ENCODE data around the gene S100A4.

The S100A4 gene

GRCh38 chr1:153509729-153510354 lies 35.8 kb downstream of the S100A4 start:
- peak; percentile 30 for DNase-seq (ENCODE audit: low read depth)
- TF ChIP-seq, protein P1, sequence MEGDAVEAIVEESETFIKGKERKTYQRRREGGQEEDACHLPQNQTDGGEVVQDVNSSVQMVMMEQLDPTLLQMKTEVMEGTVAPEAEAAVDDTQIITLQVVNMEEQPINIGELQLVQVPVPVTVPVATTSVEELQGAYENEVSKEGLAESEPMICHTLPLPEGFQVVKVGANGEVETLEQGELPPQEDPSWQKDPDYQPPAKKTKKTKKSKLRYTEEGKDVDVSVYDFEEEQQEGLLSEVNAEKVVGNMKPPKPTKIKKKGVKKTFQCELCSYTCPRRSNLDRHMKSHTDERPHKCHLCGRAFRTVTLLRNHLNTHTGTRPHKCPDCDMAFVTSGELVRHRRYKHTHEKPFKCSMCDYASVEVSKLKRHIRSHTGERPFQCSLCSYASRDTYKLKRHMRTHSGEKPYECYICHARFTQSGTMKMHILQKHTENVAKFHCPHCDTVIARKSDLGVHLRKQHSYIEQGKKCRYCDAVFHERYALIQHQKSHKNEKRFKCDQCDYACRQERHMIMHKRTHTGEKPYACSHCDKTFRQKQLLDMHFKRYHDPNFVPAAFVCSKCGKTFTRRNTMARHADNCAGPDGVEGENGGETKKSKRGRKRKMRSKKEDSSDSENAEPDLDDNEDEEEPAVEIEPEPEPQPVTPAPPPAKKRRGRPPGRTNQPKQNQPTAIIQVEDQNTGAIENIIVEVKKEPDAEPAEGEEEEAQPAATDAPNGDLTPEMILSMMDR (conservative IDR thresholded peaks at IDR 0.05; ENCODE audit: low read depth, low read length), result peak; percentile 76
- H3K4me3 ChIP-seq (ENCODE audit: low read depth, low read length), result no peak overlapping the region

- no peak for DNase-seq (ENCODE audit: low read depth)
- H3K4me3 ChIP-seq (ENCODE audit: low read depth, low read length), result no peak overlapping the region
- TF ChIP-seq, protein P1 (conservative IDR thresholded peaks at IDR 0.05; ENCODE audit: low read depth, low read length), result no peak
These were observed 36.6 kb downstream of the S100A4 start for GRCh38 chr1:153509036-153509435.

GRCh38 chr1:153507926-153508583 lies 37.6 kb downstream of the S100A4 start:
- DNase-seq (ENCODE audit: low read depth), result no peak
- TF ChIP-seq, protein P1 (conservative IDR thresholded peaks at IDR 0.05; ENCODE audit: low read depth, low read length), result no peak
- no peak overlapping the region for H3K4me3 ChIP-seq (ENCODE audit: low read depth, low read length)

- H3K4me3 ChIP-seq (ENCODE audit: low read depth, low read length), result no peak overlapping the region
- TF ChIP-seq, protein P1 (conservative IDR thresholded peaks at IDR 0.05; ENCODE audit: low read depth, low read length), result no peak
- DNase-seq (ENCODE audit: low read depth), result peak; percentile 89
These were observed 38.7 kb downstream of the S100A4 start for GRCh38 chr1:153506831-153507413.

DNA sequence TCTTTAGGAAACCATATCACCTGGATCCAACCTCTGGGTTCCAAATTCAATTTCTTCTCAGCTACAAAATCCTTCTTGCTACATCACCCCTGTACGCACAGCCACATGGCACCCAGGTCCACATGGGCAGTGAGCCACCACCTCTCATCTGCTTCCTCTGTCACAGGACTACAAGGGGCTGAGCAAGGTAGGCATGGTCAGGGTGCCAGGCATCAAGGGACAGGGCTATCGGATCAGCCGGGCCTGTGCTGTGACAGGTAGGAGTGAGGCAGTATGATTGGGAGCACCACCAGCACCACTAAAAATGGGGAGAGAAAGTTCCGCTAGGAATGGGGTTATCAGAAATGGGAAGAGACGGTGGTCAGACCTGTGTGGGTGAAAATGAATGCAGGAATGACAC lies 39.2 kb downstream of the S100A4 start:
- DNase-seq (ENCODE audit: low read depth), result no peak
- H3K4me3 ChIP-seq (ENCODE audit: low read depth, low read length), result no peak overlapping the region
- TF ChIP-seq, protein P1 (conservative IDR thresholded peaks at IDR 0.05; ENCODE audit: low read depth, low read length), result no peak

DNA sequence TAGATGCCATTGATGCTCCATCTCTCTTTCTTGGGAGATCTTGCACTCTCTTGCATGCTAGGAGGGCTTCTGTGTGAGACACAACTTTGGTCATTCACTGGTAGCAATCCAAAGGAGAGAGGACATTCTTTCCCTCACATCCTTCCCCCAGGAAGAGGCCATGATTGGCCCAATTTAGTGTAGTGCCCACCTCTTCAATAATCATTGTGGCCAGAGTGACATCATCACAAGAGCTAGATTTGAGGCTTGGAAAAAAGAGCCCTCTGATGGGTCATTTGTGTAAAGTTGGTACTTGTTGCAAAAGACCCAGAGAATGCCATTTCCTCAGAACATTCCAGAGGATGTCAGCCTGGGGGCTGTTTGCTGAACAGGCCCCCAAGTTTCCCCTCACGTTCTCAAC lies 40.0 kb downstream of the S100A4 start:
- no peak overlapping the region for H3K4me3 ChIP-seq (ENCODE audit: low read depth, low read length)
- TF ChIP-seq, protein P1 (conservative IDR thresholded peaks at IDR 0.05; ENCODE audit: low read depth, low read length), result no peak
- no peak for DNase-seq (ENCODE audit: low read depth)
